ENCODE data around the gene BCL2L15.

Gene BCL2L15

GRCh38 chr1:113887402-113888175, at the start of gene BCL2L15:
Gene BCL2L15 (minus strand): TSS chr1:113887581. CDS start chr1:113887375, 206 bp downstream.
- DNase-seq (no peak), ATAC-seq (replicated peaks) (no peak)
- Mint-ChIP-seq H3K27ac (no peak within 1 kb of the TSS), H3K4me1 (peaks cover 4 to 12% of the 10 kb centered on the region in 2 donors), H3K9me3 (no peaks in the 10 kb centered on the region), H3K36me3 (peaks cover 17 to 30% of the 10 kb centered on the region in 2 donors), H3K27me3 (no peaks in the 10 kb centered on the region), H3K4me3 (no peak within 1 kb of the TSS)

- ATAC-seq (replicated peaks): no peak
Observed at GRCh38 chr1:113937146-113937545, 49.8 kb upstream of the BCL2L15 start.

DNA sequence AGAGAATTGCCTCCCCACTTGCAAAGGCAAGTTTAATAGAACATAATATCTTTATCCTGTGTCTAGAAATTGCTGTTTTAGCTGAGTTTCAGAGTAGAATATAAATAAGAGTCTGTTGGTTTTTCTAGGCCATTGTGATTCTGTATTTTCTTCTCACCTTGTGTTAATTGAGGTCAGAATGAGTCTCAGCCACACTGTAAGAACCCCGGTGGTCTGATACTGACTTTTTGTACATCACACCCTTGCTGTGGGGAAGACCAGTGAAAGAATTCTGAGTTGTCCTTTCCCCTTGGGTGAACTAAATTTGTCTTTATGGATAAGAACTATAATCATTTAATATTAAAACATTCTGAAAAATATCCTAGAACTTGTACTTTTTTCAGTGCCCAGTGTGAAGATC, 48.6 kb upstream of the BCL2L15 start:
- ATAC-seq (replicated peaks): no peak
- no peak for DNase-seq
- Mint-ChIP-seq H3K27me3 (no peaks in the 10 kb centered on the region), H3K36me3 (peaks cover 17 to 22% of the 10 kb centered on the region in 2 donors), H3K9me3 (no peaks in the 10 kb centered on the region), H3K27ac (no peak overlapping the region), H3K4me1 (peaks cover 37 to 72% of the 10 kb centered on the region in 2 donors), H3K4me3 (no peak overlapping the region)

More at GRCh38 chr1:113937146-113937545, 49.8 kb upstream of the BCL2L15 start:
- no peaks in the 10 kb centered on the region for H3K9me3 Mint-ChIP-seq
- no peaks in the 10 kb centered on the region for H3K27me3 Mint-ChIP-seq
- no peak overlapping the region for H3K4me3 Mint-ChIP-seq
- DNase-seq: no peak
- H3K36me3 Mint-ChIP-seq: peaks cover 22 to 24% of the 10 kb centered on the region in 2 donors
- no peak overlapping the region for H3K27ac Mint-ChIP-seq
- H3K4me1 Mint-ChIP-seq: peaks cover 36 to 65% of the 10 kb centered on the region in 2 donors

DNA sequence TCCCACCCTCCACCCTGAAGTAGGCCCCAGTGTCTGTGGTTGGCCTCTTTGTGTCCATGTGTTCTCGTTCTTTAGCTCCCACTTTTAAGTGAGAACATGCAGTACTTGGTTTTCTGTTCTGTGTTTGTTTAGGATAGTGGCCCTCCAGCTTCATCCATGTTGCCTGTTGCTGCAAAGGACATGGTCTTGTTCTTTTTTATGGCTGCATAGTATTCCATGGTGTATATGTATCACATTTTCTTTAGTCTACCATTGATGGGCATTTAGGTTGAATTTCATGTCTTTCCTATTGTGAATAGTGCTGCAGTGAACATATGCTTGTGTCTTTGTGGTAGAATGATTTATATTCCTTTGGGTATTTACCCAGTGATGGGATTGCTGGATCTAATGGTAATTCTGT, 47.8 kb upstream of the BCL2L15 start:
- H3K27me3 Mint-ChIP-seq: no peaks in the 10 kb centered on the region
- peaks cover 11 to 14% of the 10 kb centered on the region in 2 donors for H3K36me3 Mint-ChIP-seq
- H3K27ac Mint-ChIP-seq: no peak overlapping the region
- no peak for ATAC-seq (replicated peaks)
- no peak for DNase-seq
- no peaks in the 10 kb centered on the region for H3K9me3 Mint-ChIP-seq
- H3K4me3 Mint-ChIP-seq: no peak overlapping the region
- peaks cover 37 to 72% of the 10 kb centered on the region in 2 donors for H3K4me1 Mint-ChIP-seq

GRCh38 chr1:113934511-113935055, 47.2 kb upstream of the BCL2L15 start:
- H3K4me3 Mint-ChIP-seq: no peak overlapping the region
- no peak overlapping the region for H3K27ac Mint-ChIP-seq
- H3K4me1 Mint-ChIP-seq: peaks cover 34 to 68% of the 10 kb centered on the region in 2 donors
- H3K9me3 Mint-ChIP-seq: no peaks in the 10 kb centered on the region
- no peaks in the 10 kb centered on the region for H3K27me3 Mint-ChIP-seq
- DNase-seq (no peak), ATAC-seq (replicated peaks) (no peak)
- H3K36me3 Mint-ChIP-seq: peaks cover 11 to 13% of the 10 kb centered on the region in 2 donors

DNA sequence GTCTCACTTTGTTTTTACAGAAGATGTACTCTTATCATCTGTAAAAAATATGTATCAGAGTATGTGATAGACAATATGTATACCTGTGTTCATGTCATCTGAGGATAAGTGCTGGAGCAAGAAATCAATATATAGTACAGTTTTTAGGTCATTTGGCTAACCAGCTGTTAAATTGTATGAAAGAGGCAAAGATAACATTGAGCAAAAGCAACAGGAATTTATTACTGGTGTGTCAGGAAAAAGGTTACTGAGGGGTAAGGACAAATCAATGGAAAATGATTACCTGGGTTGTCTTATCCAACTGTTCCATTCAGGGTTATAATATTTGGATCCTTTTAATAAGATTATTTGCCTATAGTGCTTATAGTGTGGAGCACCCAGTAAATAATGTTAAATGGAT, 46.6 kb upstream of the BCL2L15 start:
- no peak overlapping the region for H3K4me3 Mint-ChIP-seq
- DNase-seq (no peak), ATAC-seq (replicated peaks) (no peak)
- no peak overlapping the region for H3K27ac Mint-ChIP-seq
- H3K9me3 Mint-ChIP-seq: no peaks in the 10 kb centered on the region
- H3K36me3 Mint-ChIP-seq: peaks cover 11 to 13% of the 10 kb centered on the region in 2 donors
- H3K27me3 Mint-ChIP-seq: no peaks in the 10 kb centered on the region
- H3K4me1 Mint-ChIP-seq: peaks cover 30 to 62% of the 10 kb centered on the region in 2 donors

DNA sequence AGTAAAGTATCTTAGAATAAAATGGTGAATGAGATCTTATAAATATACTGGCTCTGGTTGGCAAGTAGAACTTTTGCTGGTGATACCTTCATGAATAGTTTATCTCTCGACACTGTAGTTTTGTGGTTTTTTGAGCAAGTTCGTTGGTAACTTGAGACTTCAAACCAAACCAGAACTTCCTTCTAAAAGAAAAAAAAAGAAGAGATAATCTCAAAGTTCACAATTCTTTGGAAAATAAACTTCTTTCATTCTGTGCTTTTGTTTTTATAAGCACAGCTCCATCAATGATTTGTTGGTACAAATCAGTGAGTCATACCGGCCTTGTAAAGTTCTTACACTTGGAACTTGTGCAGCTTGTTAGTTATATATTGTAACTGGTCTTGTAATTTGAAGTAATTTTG, 44.1 kb upstream of the BCL2L15 start:
- H3K27ac Mint-ChIP-seq: no peak overlapping the region
- ATAC-seq (replicated peaks): no peak
- no peaks in the 10 kb centered on the region for H3K9me3 Mint-ChIP-seq
- H3K4me3 Mint-ChIP-seq: peak overlapping the region; percentile 98 to 99
- H3K4me1 Mint-ChIP-seq: peaks cover 33 to 56% of the 10 kb centered on the region in 2 donors
- no peak for DNase-seq
- peaks cover 8% of the 10 kb centered on the region in 2 donors for H3K36me3 Mint-ChIP-seq
- H3K27me3 Mint-ChIP-seq: no peaks in the 10 kb centered on the region

GRCh38 chr1:113930499-113931161, 43.2 kb upstream of the BCL2L15 start:
- peak; percentile 38 for DNase-seq
- Mint-ChIP-seq H3K27ac (peak overlapping the region; percentile 96), H3K27me3 (no peaks in the 10 kb centered on the region), H3K36me3 (peaks cover 8% of the 10 kb centered on the region in 2 donors), H3K4me3 (peak overlapping the region; percentile 98 to 99), H3K4me1 (peaks cover 33 to 56% of the 10 kb centered on the region in 2 donors), H3K9me3 (no peaks in the 10 kb centered on the region)
- peak; percentile 35 to 44 for ATAC-seq (replicated peaks)

DNA sequence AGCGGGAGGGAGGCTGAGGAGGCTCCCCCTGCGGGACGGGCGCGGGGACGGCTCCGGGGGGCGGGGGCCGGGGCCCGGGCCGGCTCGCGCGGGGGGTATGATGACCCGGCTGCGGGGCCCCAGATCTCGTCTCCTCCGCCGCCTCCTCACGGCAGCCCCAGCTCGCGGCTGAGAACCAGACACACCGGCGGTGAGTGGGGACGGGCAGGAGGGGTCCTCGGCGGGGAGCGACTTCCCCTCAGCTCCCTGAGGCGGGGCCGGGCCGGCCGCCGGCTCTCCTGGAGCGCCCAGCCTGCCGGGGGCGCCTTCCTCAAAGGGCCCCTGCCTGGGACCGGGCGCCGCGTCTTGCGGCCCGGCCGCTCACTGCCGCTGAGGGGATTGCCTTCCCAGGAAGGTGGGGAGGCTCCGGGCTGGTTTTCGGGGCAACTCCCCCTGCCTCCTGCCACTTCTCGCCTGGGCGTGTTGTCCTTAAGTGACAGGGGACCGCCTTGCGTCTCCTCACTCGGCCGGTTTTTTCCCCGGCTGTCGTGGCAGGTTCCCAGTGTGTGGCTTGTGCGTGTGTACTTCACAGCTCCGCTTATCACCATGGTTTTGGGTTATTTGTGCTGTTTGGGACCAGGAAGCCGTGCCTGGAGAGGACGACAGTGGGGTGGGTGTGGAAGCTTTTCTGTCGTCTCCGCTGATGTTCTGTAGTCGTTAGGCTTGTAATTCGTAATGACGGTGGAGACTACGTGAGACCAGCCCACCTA, 42.5 kb upstream of the BCL2L15 start:
- Mint-ChIP-seq H3K27ac (peak overlapping the region; percentile 96), H3K4me3 (peak overlapping the region; percentile 98 to 99), H3K4me1 (peaks cover 33 to 56% of the 10 kb centered on the region in 2 donors), H3K36me3 (peaks cover 8% of the 10 kb centered on the region in 2 donors), H3K27me3 (no peaks in the 10 kb centered on the region), H3K9me3 (no peaks in the 10 kb centered on the region)
- DNase-seq (peak; percentile 54), ATAC-seq (replicated peaks) (peak; percentile 45 to 51)

- Mint-ChIP-seq H3K27ac (peak within 1 kb of the TSS; percentile 100), H3K4me1 (peaks cover 33 to 54% of the 10 kb centered on the region in 2 donors), H3K27me3 (no peaks in the 10 kb centered on the region), H3K4me3 (peak within 1 kb of the TSS; percentile 98 to 99), H3K9me3 (no peaks in the 10 kb centered on the region), H3K36me3 (peaks cover 8% of the 10 kb centered on the region in 2 donors)
- DNase-seq (peak; percentile 89), ATAC-seq (replicated peaks) (peak; percentile 74 to 82)
Observed at GRCh38 chr1:113928941-113929749, 41.8 kb upstream of the BCL2L15 start, which contains the start of gene HIPK1. Gene HIPK1 (plus strand): TSS chr1:113929324.

GRCh38 chr1:113928187-113928930, 41.0 kb upstream of the BCL2L15 start:
- Mint-ChIP-seq H3K27me3 (no peaks in the 10 kb centered on the region), H3K27ac (peak overlapping the region; percentile 100), H3K9me3 (no peaks in the 10 kb centered on the region), H3K4me3 (peak overlapping the region; percentile 98 to 99), H3K4me1 (peaks cover 31 to 46% of the 10 kb centered on the region in 2 donors), H3K36me3 (peaks cover 8% of the 10 kb centered on the region in 2 donors)
- DNase-seq: peak; percentile 8
- ATAC-seq (replicated peaks): peak; percentile 30 to 34

DNA sequence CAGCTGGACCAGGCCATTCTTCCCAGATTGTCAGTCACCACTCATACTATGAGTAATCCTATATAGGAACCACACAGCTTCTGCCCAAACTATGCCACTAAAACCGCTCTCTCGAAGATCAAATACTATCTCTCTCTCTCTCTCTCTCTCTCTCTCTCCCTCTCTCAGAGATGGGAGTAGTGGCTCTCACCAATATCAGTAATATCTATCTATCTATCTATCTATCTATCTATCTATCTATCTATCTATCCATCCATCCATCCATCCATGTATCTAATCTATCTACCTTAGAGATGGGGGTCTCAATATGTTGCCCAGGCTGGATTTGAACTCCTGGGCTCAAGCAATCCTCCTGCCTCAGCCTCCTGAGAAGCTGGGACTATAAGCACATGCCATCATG, 37.1 kb upstream of the BCL2L15 start:
- no peaks in the 10 kb centered on the region for H3K27me3 Mint-ChIP-seq
- no peaks in the 10 kb centered on the region for H3K36me3 Mint-ChIP-seq
- H3K4me1 Mint-ChIP-seq: peaks cover 12 to 13% of the 10 kb centered on the region in 2 donors

GRCh38 chr1:113922957-113923356, 35.6 kb upstream of the BCL2L15 start:
- H3K4me3 Mint-ChIP-seq: no peak overlapping the region
- no peaks in the 10 kb centered on the region for H3K27me3 Mint-ChIP-seq
- no peaks in the 10 kb centered on the region for H3K9me3 Mint-ChIP-seq
- no peaks in the 10 kb centered on the region for H3K36me3 Mint-ChIP-seq
- no peak for DNase-seq
- H3K4me1 Mint-ChIP-seq: peaks cover 5 to 7% of the 10 kb centered on the region in 2 donors
- no peak for ATAC-seq (replicated peaks)
- peak overlapping the region; percentile 53 for H3K27ac Mint-ChIP-seq

More for the DNA sequence above, 37.1 kb upstream of the BCL2L15 start:
- ATAC-seq (replicated peaks): no peak
- no peak overlapping the region for H3K27ac Mint-ChIP-seq
- no peaks in the 10 kb centered on the region for H3K9me3 Mint-ChIP-seq
- H3K4me3 Mint-ChIP-seq: no peak overlapping the region
- DNase-seq: no peak

All from stimulated activated naive B cell treated with anti-CD40 and anti-IgM and Interleukin-4, amounts not matched to agents 10 μg/mL and 1 μg/mL and 100 μg/mL, for 72 hours (primary cell).